GM21360 (cell line): ENCODE results near the gene VENTX.

ENCODE experiments used
- ATAC-seq: cut with Tn5 transposase; IDR thresholded peaks from one replicate; pipeline ENCODE4 v1.9.1; 2021; ENCODE audit warnings: mild to moderate bottlenecking, moderate library complexity; ENCODE audit not compliant: unreplicated experiment

The VENTX gene

GRCh38 chr10:133237588-133238465 lies at the start of gene VENTX:
VENTX (plus strand) TSS chr10:133237855; CDS start chr10:133237915, 60 bp downstream.
- ATAC-seq: no peak

DNA sequence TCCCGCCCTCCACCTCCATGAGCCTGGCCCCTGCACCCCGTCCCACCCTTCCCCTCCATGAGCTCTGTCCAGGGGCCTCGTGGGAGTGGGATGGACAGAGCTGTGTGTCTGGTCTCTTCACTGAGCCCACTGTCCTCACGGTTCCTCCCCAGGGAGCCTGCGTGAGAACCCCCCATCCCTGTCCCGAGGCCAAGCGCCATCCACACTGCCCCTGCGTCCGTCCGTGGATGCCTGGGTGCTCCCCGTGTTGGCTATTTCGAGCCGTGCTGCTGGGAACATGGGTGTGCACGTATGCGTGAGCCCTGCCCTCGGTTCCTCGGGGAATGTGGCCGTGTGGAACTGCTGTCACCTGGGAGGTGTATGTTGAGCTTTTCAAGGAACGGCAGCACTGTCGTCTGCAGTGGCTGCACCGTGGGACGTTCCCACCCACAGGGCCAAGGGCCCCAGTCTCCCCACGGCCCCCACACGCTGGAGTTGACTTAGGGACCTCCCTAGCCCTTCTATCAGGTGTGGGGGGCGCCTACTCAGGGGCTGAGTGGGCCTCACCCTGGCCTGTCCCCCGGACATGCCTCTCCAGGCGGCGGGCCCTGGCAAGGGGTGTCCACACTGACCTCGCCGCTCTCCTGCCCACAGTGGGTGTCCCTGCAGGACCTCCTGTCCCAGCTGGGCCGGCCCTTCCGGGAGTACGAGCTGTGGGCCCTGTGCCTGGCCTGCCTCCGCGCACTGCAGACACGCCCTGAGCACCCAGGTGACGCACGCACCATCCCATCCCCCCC lies 49.6 kb upstream of the VENTX start:
- ATAC-seq: no peak

GRCh38 chr10:133189256-133189655 lies 48.4 kb upstream of the VENTX start:
- ATAC-seq: no peak

- no peak for ATAC-seq
These were observed 47.9 kb upstream of the VENTX start for GRCh38 chr10:133189726-133190125.

DNA sequence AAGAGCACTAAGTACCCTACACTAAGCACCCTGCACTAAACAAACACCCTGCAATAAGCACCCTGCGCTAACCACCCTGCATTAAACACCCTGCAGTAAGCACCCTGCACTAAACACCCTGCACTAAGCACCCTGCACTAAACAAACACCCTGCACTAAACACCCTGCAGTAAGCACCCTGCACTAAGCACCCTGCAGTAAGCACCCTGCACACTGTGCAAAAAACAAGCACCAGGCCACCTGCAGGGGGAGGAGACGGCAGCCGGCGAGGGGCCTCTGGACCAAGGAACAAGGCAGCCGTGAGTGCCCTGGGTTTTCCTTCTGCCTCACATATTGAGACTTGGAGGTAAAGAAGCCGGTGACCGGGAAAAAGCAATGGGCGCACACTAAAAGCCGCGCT lies 47.4 kb upstream of the VENTX start:
- ATAC-seq: no peak

- ATAC-seq: no peak
These were observed 46.0 kb upstream of the VENTX start for GRCh38 chr10:133191651-133192050.

GRCh38 chr10:133194151-133194550 lies 43.5 kb upstream of the VENTX start:
- ATAC-seq: no peak

GRCh38 chr10:133195096-133195495 lies 42.6 kb upstream of the VENTX start:
- ATAC-seq: no peak

DNA sequence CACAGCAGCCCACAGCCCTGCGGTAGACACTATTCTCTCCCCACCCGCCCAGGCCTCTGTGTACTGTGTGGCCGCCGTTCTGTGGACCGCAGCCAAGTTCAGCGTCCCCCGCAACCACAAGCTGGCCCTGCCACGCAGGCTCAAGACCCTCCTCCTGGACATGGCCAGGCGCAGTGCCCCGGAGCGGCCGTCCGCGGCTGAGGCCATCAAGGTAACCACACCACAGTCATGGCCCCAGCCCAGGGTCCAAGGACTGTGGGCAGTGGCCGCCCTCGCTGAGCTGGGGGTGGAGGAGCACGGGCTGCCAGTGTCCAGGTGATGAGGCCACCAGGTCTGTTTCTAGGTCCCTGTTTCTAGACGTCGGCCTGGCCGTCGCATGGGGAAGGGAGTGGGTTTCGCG lies 42.0 kb upstream of the VENTX start:
- no peak for ATAC-seq

- no peak for ATAC-seq
These were observed 41.3 kb upstream of the VENTX start for GRCh38 chr10:133196221-133196915.

- ATAC-seq: no peak
These were observed 40.5 kb upstream of the VENTX start for GRCh38 chr10:133196936-133197758.

DNA sequence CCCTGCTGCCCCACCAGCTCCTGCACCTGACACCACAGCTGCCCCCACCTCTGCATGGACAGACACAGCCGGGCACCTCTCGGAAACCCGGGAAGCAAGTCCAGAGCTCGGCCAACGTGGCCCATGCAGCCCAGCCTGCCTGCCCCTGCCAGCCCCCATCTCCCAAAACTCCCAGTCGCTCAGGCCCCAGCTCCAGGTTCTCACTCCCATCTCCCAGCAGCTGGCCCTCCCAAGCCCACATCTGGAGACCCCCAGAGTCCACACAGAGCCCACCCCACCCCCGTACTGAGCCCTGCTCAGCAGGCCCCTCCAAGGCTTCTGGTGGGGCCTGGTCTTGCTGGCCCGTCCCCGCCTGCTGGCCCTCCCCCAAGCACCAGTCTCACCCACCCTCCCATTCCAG lies 39.9 kb upstream of the VENTX start:
- no peak for ATAC-seq

DNA sequence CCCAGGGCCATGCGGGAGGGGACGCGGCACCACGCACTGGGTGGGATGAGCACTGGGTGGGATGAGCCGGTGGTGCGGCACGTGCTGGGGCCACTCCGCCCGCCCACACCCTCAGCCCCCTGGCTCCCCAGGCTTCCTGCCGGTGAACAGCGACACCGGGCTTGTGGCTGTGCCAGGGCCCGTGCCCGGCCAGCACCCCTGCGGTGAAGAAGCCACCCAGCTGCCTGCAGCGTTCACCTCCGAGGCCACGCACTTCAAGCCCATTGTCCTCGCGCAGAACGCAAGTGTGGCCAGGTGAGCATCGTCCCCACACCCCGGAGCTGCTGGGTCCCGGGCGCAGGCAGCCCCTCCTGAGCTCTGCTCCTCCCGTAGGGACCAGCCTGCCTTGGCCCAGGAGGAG lies 39.4 kb upstream of the VENTX start:
- no peak for ATAC-seq

DNA sequence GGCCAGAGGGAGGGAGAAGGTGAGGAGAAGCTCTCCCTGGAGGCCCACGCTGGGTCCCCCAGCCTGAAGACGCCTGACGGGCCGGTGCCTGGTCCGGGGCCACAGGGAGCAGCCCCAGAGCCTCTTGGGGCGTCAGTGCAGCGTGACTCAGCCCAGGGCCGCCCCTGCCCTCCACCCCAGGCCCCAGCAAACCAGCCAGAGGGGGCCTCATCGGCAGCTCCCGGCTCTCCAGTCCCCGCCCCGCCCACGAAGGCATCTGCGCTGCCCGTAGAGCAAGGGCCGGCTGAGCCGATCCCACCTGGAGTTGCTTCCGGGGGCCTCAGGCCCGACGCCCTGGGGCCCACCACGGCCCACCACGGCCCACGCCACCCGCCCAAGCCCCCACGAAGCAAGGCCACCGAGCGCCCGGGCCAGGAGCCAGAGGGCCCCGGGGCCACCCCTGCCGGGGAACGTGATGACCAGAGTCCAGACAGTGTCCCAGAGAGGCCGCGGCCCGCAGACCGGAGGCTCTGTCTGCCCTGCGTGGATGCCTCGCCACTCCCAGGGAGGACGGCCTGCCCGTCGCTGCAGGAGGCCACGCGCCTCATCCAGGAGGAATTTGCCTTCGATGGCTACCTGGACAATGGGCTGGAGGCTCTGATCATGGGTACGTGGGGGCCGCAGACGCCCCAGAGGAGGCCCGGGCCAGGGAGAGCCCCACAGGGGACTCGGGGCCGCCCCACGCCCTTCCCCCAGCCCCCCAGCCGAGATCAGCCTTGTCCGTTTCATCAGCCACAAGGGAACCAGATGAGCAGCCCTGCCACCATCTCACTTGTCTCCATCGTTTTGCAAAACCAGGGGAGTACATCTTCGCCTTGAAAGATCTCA lies 38.8 kb upstream of the VENTX start:
- no peak for ATAC-seq

GRCh38 chr10:133199488-133199885 lies 38.2 kb upstream of the VENTX start:
- ATAC-seq: no peak

DNA sequence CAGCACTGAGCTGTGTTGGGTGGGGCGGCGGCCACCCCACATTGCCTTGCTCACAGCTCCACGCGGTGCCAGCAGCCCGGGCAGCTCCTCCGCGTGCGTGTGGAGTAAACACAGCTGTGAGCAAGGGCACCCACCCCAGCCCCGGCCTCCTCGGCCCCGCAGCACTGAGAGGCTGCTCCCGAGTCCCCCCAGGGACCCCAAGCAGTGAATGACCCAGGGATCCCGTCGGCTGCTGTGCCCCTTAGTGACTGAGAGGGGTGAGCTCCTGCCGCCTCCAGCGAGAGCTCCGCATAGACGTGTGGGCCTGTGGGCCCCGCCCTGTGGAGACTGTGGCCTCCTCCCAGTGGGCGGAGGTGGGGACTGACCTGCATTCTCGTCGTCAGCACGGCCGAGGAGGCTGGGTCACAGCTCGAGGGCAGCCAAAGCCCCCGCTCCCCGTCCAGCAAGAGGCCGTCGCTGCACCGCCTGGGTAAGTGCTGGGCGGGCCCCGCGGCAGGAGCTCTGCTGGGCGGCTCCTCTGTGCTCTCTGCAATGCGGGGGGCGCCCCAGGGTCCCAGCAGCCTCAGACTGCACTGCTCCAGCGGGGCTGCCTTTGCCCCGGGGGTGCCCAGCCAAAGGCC lies 37.6 kb upstream of the VENTX start:
- no peak for ATAC-seq

GRCh38 chr10:133200621-133201031 lies 37.0 kb upstream of the VENTX start:
- ATAC-seq: no peak

DNA sequence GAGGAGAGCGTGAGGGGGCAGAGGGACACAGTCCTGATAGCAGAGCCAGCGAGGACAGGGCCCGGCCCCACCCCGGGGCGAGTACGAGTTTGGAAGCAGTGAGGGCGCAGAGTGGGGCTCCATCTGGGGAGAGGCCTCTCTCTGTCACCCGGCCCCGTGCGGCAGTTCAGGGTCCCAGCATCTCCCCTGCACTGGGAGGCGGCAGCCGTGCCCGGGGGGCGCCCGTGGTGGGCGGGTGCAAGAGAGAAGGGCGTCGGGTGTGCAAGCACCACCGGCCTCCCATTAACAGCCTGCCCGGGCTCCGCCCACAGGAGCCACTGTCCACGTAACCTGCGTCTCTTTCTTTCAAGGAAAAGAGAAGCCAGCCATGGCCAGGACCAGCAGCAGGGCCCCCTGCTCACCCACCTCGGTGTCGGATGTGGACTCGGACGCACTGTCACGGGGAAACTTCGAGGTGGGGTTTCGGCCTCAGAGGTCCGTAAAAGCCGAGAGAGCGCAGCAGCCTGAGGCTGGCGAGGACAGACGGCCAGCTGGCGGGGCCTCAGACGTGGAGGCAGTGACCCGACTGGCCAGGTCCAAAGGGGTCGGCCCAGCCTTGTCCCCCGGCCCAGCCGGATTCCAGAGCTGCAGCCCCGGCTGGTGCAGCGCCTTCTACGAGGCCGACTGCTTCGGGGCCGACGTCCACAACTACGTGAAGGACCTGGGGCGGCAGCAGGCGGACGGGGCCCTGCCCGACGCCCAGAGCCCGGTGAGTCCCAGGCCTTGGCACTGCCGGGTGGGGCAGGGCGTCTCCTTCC lies 36.3 kb upstream of the VENTX start:
- ATAC-seq: no peak
